ENCODE results near the gene INCA1. TPM values are rescaled to one million over a fixed set of nuclear protein-coding genes. Genes with fewer than 3 reads are reported as not detected.
A peak's percentile ranks its signal among the peaks of the same experiment; 100 is the strongest.

Gene INCA1
- total and polyA plus RNA-seq, 2 of the 13 experiments (the other 11 are each of a cell fraction or from before 2014, with no cell fraction given), result 0.93 to 2.6 TPM

GRCh38 chr17:4966844-4967538 lies 30.3 kb downstream of the INCA1 start (continued):
- TF ChIP-seq, protein P1, sequence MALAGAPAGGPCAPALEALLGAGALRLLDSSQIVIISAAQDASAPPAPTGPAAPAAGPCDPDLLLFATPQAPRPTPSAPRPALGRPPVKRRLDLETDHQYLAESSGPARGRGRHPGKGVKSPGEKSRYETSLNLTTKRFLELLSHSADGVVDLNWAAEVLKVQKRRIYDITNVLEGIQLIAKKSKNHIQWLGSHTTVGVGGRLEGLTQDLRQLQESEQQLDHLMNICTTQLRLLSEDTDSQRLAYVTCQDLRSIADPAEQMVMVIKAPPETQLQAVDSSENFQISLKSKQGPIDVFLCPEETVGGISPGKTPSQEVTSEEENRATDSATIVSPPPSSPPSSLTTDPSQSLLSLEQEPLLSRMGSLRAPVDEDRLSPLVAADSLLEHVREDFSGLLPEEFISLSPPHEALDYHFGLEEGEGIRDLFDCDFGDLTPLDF (CRISPR knock-in tag; IDR thresholded peaks at IDR 0.05), result peak; percentile 72; the same call in 1 of the 2 replicates
- TF ChIP-seq, protein P2, sequence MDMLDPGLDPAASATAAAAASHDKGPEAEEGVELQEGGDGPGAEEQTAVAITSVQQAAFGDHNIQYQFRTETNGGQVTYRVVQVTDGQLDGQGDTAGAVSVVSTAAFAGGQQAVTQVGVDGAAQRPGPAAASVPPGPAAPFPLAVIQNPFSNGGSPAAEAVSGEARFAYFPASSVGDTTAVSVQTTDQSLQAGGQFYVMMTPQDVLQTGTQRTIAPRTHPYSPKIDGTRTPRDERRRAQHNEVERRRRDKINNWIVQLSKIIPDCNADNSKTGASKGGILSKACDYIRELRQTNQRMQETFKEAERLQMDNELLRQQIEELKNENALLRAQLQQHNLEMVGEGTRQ (IDR thresholded peaks at IDR 0.05; ENCODE audit: low read depth, low read length), result no peak
- TF ChIP-seq, protein P2 (CRISPR knock-in tag; IDR thresholded peaks at IDR 0.05; ENCODE audit: borderline replicate concordance), result no peak
- TF ChIP-seq ZNF430 (CRISPR knock-in tag; IDR thresholded peaks at IDR 0.05) (peak; percentile 66; the same call in 1 of the 2 replicates), DNMT1 (CRISPR knock-in tag; IDR thresholded peaks at IDR 0.05) (no peak), ZNF543 (CRISPR knock-in tag; IDR thresholded peaks at IDR 0.05) (peak; percentile 82; the same call in 1 of the 2 replicates), KLF15 (CRISPR knock-in tag; IDR thresholded peaks at IDR 0.05; ENCODE audit: borderline replicate concordance) (no peak), ZBTB39 (CRISPR knock-in tag; IDR thresholded peaks at IDR 0.05) (no peak), TBX2 (CRISPR knock-in tag; IDR thresholded peaks at IDR 0.05; ENCODE audit: borderline replicate concordance) (no peak), SRSF1 (optimal IDR thresholded peaks at IDR 0.05; ENCODE audit: low read depth, low read length) (no peak), YEATS4 (CRISPR knock-in tag; IDR thresholded peaks at IDR 0.05; ENCODE audit: borderline replicate concordance) (no peak), GPN1 (CRISPR knock-in tag; IDR thresholded peaks at IDR 0.05; ENCODE audit: borderline replicate concordance) (no peak), ZNF256 (CRISPR knock-in tag; conservative IDR thresholded peaks at IDR 0.05) (no peak), ZNF225 (CRISPR knock-in tag; IDR thresholded peaks at IDR 0.05) (peak; percentile 47; the same call in 1 of the 2 replicates), ZNF670 (CRISPR knock-in tag; IDR thresholded peaks at IDR 0.05; ENCODE audit: borderline replicate concordance) (no peak), BHLHE40 (IDR thresholded peaks at IDR 0.05; ENCODE audit: low read length) (no peak), ZNF605 (CRISPR knock-in tag; IDR thresholded peaks at IDR 0.05) (peak; percentile 86; the same call in 1 of the 2 replicates)
- TF ChIP-seq, protein P3, sequence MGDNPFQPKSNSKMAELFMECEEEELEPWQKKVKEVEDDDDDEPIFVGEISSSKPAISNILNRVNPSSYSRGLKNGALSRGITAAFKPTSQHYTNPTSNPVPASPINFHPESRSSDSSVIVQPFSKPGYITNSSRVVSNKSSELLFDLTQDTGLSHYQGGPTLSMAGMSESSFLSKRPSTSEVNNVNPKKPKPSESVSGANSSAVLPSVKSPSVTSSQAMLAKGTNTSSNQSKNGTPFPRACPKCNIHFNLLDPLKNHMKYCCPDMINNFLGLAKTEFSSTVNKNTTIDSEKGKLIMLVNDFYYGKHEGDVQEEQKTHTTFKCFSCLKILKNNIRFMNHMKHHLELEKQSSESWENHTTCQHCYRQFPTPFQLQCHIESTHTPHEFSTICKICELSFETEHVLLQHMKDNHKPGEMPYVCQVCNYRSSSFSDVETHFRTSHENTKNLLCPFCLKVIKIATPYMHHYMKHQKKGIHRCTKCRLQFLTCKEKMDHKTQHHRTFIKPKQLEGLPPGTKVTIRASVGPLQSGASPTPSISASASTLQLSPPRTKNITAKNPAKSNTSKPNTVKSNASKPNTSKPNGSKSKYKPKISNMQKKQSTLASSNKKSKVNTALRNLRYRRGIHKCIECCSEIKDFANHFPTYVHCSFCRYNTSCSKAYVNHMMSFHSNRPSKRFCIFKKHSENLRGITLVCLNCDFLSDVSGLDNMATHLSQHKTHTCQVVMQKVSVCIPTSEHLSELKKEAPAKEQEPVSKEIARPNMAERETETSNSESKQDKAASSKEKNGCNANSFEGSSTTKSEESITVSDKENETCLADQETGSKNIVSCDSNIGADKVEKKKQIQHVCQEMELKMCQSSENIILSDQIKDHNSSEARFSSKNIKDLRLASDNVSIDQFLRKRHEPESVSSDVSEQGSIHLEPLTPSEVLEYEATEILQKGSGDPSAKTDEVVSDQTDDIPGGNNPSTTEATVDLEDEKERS (CRISPR knock-in tag; IDR thresholded peaks at IDR 0.05), result peak; percentile 26; the same call in 1 of the 2 replicates
- TF ChIP-seq, protein P4, sequence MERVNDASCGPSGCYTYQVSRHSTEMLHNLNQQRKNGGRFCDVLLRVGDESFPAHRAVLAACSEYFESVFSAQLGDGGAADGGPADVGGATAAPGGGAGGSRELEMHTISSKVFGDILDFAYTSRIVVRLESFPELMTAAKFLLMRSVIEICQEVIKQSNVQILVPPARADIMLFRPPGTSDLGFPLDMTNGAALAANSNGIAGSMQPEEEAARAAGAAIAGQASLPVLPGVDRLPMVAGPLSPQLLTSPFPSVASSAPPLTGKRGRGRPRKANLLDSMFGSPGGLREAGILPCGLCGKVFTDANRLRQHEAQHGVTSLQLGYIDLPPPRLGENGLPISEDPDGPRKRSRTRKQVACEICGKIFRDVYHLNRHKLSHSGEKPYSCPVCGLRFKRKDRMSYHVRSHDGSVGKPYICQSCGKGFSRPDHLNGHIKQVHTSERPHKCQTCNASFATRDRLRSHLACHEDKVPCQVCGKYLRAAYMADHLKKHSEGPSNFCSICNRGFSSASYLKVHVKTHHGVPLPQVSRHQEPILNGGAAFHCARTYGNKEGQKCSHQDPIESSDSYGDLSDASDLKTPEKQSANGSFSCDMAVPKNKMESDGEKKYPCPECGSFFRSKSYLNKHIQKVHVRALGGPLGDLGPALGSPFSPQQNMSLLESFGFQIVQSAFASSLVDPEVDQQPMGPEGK (CRISPR knock-in tag; IDR thresholded peaks at IDR 0.05), result no peak

All from HepG2 (cell line).